Neural crest cell (in vitro differentiated cells): Measurements from ENCODE around the gene LRMDA. TPM values are rescaled to one million over a fixed set of nuclear protein-coding genes. Genes with fewer than 3 reads are reported as not detected.

Experiments used
- DNase-seq: peaks from one replicate; pipeline ENCODE4 v3.0.0; 2021; ENCODE audit warnings: low read depth, mixed read lengths, low spot score
- H3K27ac Mint-ChIP-seq: one replicate; pipeline ENCODE4 v1.8.0; 2021; ENCODE audit warnings: mild to moderate bottlenecking, mixed read lengths; ENCODE audit not compliant: unreplicated experiment
- H3K27me3 Mint-ChIP-seq: 2 replicates; pipeline ENCODE4 v1.8.0; 2021; ENCODE audit warnings: low read depth, mild to moderate bottlenecking, mixed read lengths
- H3K36me3 Mint-ChIP-seq: 2 replicates; pipeline ENCODE4 v1.8.0; 2021; ENCODE audit warnings: low read depth, mild to moderate bottlenecking, mixed read lengths
- H3K4me1 Mint-ChIP-seq: 2 replicates; pipeline ENCODE4 v1.8.0; 2021; ENCODE audit warnings: mixed read lengths
- H3K4me3 Mint-ChIP-seq: one replicate; pipeline ENCODE4 v1.8.0; 2021; ENCODE audit warnings: mild to moderate bottlenecking, mixed read lengths
- H3K9me3 Mint-ChIP-seq: 2 replicates; pipeline ENCODE4 v1.8.0; 2021; ENCODE audit warnings: mixed read lengths
- CTCF ChIP-seq: fragments of 200-600 bp; sonication (generic); conservative IDR thresholded peaks from 2 replicates; pipeline ENCODE4 v1.5.0; 2021; ENCODE audit warnings: antibody characterized with exemption, mild to moderate bottlenecking
- total RNA-seq: library from RNA; stranded (reverse); gene quantifications from 2 replicates; pipeline ENCODE4 v1.2.1, GENCODE V29; 2021

The LRMDA gene
- total RNA-seq, 1 donor from 2014 or later = 3.1 TPM

GRCh38 chr10:76554033-76554408 is 1122.6 kb downstream of the LRMDA start:
- H3K4me1 Mint-ChIP-seq = peaks cover 26% of the 10 kb centered on the region
- no peak for DNase-seq
- H3K4me3 Mint-ChIP-seq = no peak overlapping the region
- peaks cover under 1% of the 10 kb centered on the region for H3K27me3 Mint-ChIP-seq
- TF ChIP-seq CTCF = no peak
- no peaks in the 10 kb centered on the region for H3K36me3 Mint-ChIP-seq
- no peaks in the 10 kb centered on the region for H3K9me3 Mint-ChIP-seq
- H3K27ac Mint-ChIP-seq = peak overlapping the region; percentile 48

- Mint-ChIP-seq H3K27me3 (no peaks in the 10 kb centered on the region), H3K27ac (peak overlapping the region; percentile 48), H3K4me3 (no peak overlapping the region), H3K9me3 (no peaks in the 10 kb centered on the region), H3K36me3 (no peaks in the 10 kb centered on the region), H3K4me1 (peaks cover 26% of the 10 kb centered on the region)
- no peak for TF ChIP-seq CTCF
- DNase-seq = no peak
These were observed 1123.1 kb downstream of the LRMDA start for GRCh38 chr10:76554478-76554877.

- no peak for DNase-seq
- peaks cover 26% of the 10 kb centered on the region for H3K4me1 Mint-ChIP-seq
- H3K27me3 Mint-ChIP-seq = no peaks in the 10 kb centered on the region
- H3K36me3 Mint-ChIP-seq = no peaks in the 10 kb centered on the region
- H3K27ac Mint-ChIP-seq = no peak overlapping the region
- no peak overlapping the region for H3K4me3 Mint-ChIP-seq
- TF ChIP-seq CTCF = no peak
- H3K9me3 Mint-ChIP-seq = no peaks in the 10 kb centered on the region
These were observed 1123.7 kb downstream of the LRMDA start for GRCh38 chr10:76555067-76555670.

- no peak for DNase-seq
- Mint-ChIP-seq H3K36me3 (no peaks in the 10 kb centered on the region), H3K4me1 (peaks cover 24% of the 10 kb centered on the region), H3K4me3 (no peak overlapping the region), H3K27ac (no peak overlapping the region), H3K27me3 (no peaks in the 10 kb centered on the region), H3K9me3 (no peaks in the 10 kb centered on the region)
- no peak for TF ChIP-seq CTCF
These were observed 1125.9 kb downstream of the LRMDA start for GRCh38 chr10:76557366-76557765.

DNA sequence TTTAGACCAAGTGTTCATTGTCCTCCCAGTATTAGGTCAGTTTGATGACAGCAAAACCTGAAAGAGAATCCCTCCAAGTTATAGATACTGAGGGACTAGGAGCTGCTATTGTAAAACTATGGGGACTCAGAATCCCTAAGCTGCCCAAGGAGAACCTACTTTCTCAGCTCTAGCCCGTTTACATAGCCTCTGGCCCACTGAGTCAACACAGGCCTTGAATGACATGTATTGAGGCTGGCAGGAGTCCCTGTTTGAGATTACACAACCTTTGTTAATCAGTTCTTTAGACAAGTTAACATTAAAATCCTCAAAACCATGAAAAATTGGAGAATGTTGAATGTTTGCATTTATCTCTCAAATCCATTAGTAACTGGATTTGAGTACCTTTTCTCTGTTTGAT is 1127.2 kb downstream of the LRMDA start:
- no peak for DNase-seq
- Mint-ChIP-seq H3K4me1 (peaks cover 21% of the 10 kb centered on the region), H3K27ac (no peak overlapping the region), H3K36me3 (no peaks in the 10 kb centered on the region), H3K27me3 (no peaks in the 10 kb centered on the region), H3K4me3 (no peak overlapping the region), H3K9me3 (no peaks in the 10 kb centered on the region)
- no peak for TF ChIP-seq CTCF
